Neural progenitor cell (in vitro differentiated cells): ENCODE results near the gene C8G.

Experiments
- EZH2 ChIP-seq: fragments of 200-600 bp; sonication (generic); IDR thresholded peaks from 2 replicates; pipeline ENCODE4 v1.6.1; 2017; ENCODE audit warnings: antibody characterized with exemption, mild to moderate bottlenecking, moderate library complexity
- EZH2phosphoT487 ChIP-seq: fragments of 200-600 bp; sonication (generic); IDR thresholded peaks from 2 replicates; pipeline ENCODE4 v1.6.1; 2017; ENCODE audit warnings: antibody characterized with exemption
- TF ChIP-seq, protein P1 (sequence below): fragments of 200-600 bp; sonication (generic); IDR thresholded peaks from 2 replicates; pipeline ENCODE4 v1.5.1; 2017; ENCODE audit warnings: antibody characterized with exemption, mild to moderate bottlenecking

DNA sequence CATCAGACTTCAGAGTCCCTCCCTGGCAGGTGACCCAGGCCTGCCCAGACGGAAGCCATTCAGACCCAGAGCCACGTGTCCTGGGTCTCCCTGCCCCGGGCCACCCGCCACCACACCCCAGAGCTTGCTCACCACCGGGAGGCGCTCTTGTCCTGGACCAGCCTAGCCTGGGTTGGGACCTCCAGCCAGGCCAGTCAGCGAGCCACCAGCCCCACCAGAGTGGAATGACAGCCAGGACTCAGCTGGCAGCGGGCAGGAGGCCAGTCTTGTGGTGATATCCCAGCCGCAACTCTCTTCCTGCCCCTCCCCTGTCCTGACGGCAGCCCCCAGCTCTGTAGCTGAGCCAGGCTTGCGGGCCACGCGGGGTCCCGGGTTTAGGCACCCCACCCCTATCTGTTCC lies 30.6 kb downstream of the C8G start:
- TF ChIP-seq, protein P1, sequence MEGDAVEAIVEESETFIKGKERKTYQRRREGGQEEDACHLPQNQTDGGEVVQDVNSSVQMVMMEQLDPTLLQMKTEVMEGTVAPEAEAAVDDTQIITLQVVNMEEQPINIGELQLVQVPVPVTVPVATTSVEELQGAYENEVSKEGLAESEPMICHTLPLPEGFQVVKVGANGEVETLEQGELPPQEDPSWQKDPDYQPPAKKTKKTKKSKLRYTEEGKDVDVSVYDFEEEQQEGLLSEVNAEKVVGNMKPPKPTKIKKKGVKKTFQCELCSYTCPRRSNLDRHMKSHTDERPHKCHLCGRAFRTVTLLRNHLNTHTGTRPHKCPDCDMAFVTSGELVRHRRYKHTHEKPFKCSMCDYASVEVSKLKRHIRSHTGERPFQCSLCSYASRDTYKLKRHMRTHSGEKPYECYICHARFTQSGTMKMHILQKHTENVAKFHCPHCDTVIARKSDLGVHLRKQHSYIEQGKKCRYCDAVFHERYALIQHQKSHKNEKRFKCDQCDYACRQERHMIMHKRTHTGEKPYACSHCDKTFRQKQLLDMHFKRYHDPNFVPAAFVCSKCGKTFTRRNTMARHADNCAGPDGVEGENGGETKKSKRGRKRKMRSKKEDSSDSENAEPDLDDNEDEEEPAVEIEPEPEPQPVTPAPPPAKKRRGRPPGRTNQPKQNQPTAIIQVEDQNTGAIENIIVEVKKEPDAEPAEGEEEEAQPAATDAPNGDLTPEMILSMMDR: peak; percentile 40
- TF ChIP-seq EZH2: no peak
- no peak for TF ChIP-seq EZH2phosphoT487
